H1 (cell line): Measurements from ENCODE around the gene PAGE1. TPM values are rescaled to one million over a fixed set of nuclear protein-coding genes. Genes with fewer than 3 reads are reported as not detected.
"Not testable (repeated sequence)": the region's sequence is repeated elsewhere in the genome, so short reads cannot be mapped to it uniquely, and the experiment has no call there.

Experiments used
- CTCF ChIA-PET: fragments of 300-600 bp; sonication (Branson Sonifier 250); formaldehyde crosslinking; loops from one replicate; lab custom pipeline; 2021; ENCODE audit not compliant: partially characterized antibody; lab: Charles Lee
- POLR2A ChIA-PET: fragments of 300-600 bp; sonication (Branson Sonifier 250); formaldehyde crosslinking; loops from one replicate; lab custom pipeline; 2021; ENCODE audit warnings: inconsistent platforms; ENCODE audit not compliant: partially characterized antibody; lab: Charles Lee
- DNase-seq, 2 experiments: peaks; one replicate each; pipeline versions ENCODE4 v3.0.0 to v3.0.0-alpha.2; 2010 to 2022; ENCODE audit warnings: low spot score in 2 of 2, low read depth in 1 of 2, mixed read lengths in 1 of 2
- FAIRE-seq: peaks from 2 replicates; lab custom pipeline; 2011; peaks lifted over from hg19 to GRCh38; lab: Jason Lieb, UNC
- H2AFZ ChIP-seq: 2 replicates; pipeline ENCODE4 v1.8.1; 2012; ENCODE audit warnings: low read length, inconsistent platforms
- H2AK5ac ChIP-seq: 2 replicates; pipeline ENCODE4 v1.6.1; 2013; ENCODE audit warnings: low read depth, low read length
- H2BK120ac ChIP-seq: replicated peaks from 2 replicates; pipeline ENCODE3; 2013; ENCODE audit warnings: low read depth, low read length, inconsistent platforms
- H2BK12ac ChIP-seq: 2 replicates; pipeline ENCODE4 v1.6.1; 2013; ENCODE audit warnings: low read depth, low read length
- H2BK15ac ChIP-seq: 2 replicates; pipeline ENCODE4 v1.6.1; 2013; ENCODE audit warnings: low read length
- H2BK20ac ChIP-seq: 2 replicates; pipeline ENCODE4 v1.6.1; 2013; ENCODE audit warnings: low read length
- H2BK5ac ChIP-seq: 2 replicates; pipeline ENCODE4 v1.6.1; 2013; ENCODE audit warnings: low read depth, low read length
- H3K14ac ChIP-seq: 2 replicates; pipeline ENCODE4 v1.6.1; 2013; ENCODE audit warnings: inconsistent platforms; ENCODE audit not compliant: insufficient read length
- H3K18ac ChIP-seq: 2 replicates; pipeline ENCODE4 v1.6.1; 2013; ENCODE audit warnings: low read length; ENCODE audit errors: extremely low read depth
- H3K23ac ChIP-seq: 2 replicates; pipeline ENCODE4 v1.6.1; 2013; ENCODE audit warnings: inconsistent platforms; ENCODE audit not compliant: insufficient read length
- H3K23me2 ChIP-seq: 2 replicates; pipeline ENCODE4 v1.6.1; 2013; ENCODE audit warnings: low read depth, low read length
- H3K27ac ChIP-seq: 2 replicates; pipeline ENCODE4 v1.6.1; 2011; ENCODE audit warnings: low read depth, low read length, inconsistent platforms
- H3K27me3 ChIP-seq, 4 experiments: replicated peaks in 1 of 4; 1 replicate in 1 of 4; 2 replicates in 3 of 4; pipeline versions ENCODE4 v1.6.1 to v1.8.1; 2011 to 2013; ENCODE audit warnings: low read length in 3 of 4, mild to moderate bottlenecking in 3 of 4, inconsistent platforms in 2 of 4, mixed read lengths in 2 of 4, moderate library complexity in 1 of 4; ENCODE audit not compliant: control insufficient read depth in 3 of 4, insufficient read depth in 3 of 4; ENCODE audit errors: extremely low read depth in 1 of 4
- H3K36me3 ChIP-seq, 4 experiments: 2 replicates each; pipeline versions ENCODE4 v1.6.1 to v1.8.1; 2011 to 2013; ENCODE audit warnings: mild to moderate bottlenecking in 4 of 4, low read length in 3 of 4, moderate library complexity in 2 of 4, control low read depth in 1 of 4, inconsistent platforms in 1 of 4; ENCODE audit not compliant: insufficient read depth in 4 of 4, control insufficient read depth in 2 of 4
- H3K4ac ChIP-seq: replicated peaks from 2 replicates; pipeline ENCODE3; 2013; ENCODE audit warnings: low read length, low read depth, mixed read lengths, inconsistent platforms; ENCODE audit not compliant: insufficient read length
- H3K4me1 ChIP-seq, 4 experiments: replicated peaks in 1 of 4; 1 replicate in 1 of 4; 2 replicates in 3 of 4; pipeline versions ENCODE4 v1.6.1 to v1.8.1; 2011 to 2013; ENCODE audit warnings: low read length in 3 of 4, inconsistent platforms in 2 of 4, mixed read lengths in 1 of 4; ENCODE audit not compliant: insufficient read depth in 4 of 4, control insufficient read depth in 3 of 4
- H3K4me2 ChIP-seq, 2 experiments: 2 replicates each; pipeline versions ENCODE4 v1.6.1 to v1.8.1; 2011 to 2013; ENCODE audit warnings: low read depth in 2 of 2, low read length in 2 of 2, control low read depth in 1 of 2, inconsistent platforms in 1 of 2, mild to moderate bottlenecking in 1 of 2; ENCODE audit not compliant: insufficient read depth in 1 of 2
- H3K4me3 ChIP-seq, 4 experiments: fragments of 200-600, 300-600 bp in 1 of 4; sonication (generic), shearing (Covaris generic), sonication (Bioruptor Twin) in 1 of 4; 2 replicates each; pipeline versions ENCODE4 v1.5.1 to v1.8.1; 2011 to 2016; ENCODE audit warnings: low read length in 4 of 4, low read depth in 3 of 4, control low read depth in 2 of 4, inconsistent platforms in 2 of 4, mild to moderate bottlenecking in 2 of 4, mixed read lengths in 1 of 4, moderate library complexity in 1 of 4; ENCODE audit not compliant: insufficient read depth in 2 of 4; ENCODE audit errors: extremely low read depth in 1 of 4
- H3K56ac ChIP-seq: replicated peaks from 2 replicates; pipeline ENCODE3; 2013; ENCODE audit warnings: low read depth, mild to moderate bottlenecking, mixed read lengths, low read length, inconsistent platforms; ENCODE audit not compliant: insufficient read length
- H3K79me1 ChIP-seq: 2 replicates; pipeline ENCODE4 v1.6.1; 2013; ENCODE audit warnings: low read depth, low read length, control low read depth
- H3K79me2 ChIP-seq, 2 experiments: 2 replicates each; pipeline versions ENCODE4 v1.6.1 to v1.8.1; 2012 to 2013; ENCODE audit warnings: low read length in 2 of 2, mild to moderate bottlenecking in 2 of 2, inconsistent platforms in 1 of 2; ENCODE audit not compliant: insufficient read depth in 2 of 2, control insufficient read depth in 1 of 2
- H3K9ac ChIP-seq, 4 experiments: replicated peaks in 1 of 4; 1 replicate in 1 of 4; 2 replicates in 3 of 4; pipeline versions ENCODE4 v1.6.1 to v1.8.1; 2011 to 2013; ENCODE audit warnings: low read depth in 3 of 4, low read length in 3 of 4, control low read depth in 2 of 4, mild to moderate bottlenecking in 2 of 4, moderate library complexity in 2 of 4, inconsistent platforms in 1 of 4; ENCODE audit errors: extremely low read depth in 1 of 4
- H3K9me3 ChIP-seq, 2 experiments: 2 replicates each; pipeline versions ENCODE4 v1.6.1 to v1.8.1; 2012 to 2013; ENCODE audit warnings: mild to moderate bottlenecking in 2 of 2, moderate library complexity in 2 of 2, control low read depth in 1 of 2, inconsistent platforms in 1 of 2, low read depth in 1 of 2, low read length in 1 of 2, mixed read lengths in 1 of 2; ENCODE audit not compliant: insufficient read depth in 2 of 2
- H4K20me1 ChIP-seq, 2 experiments: replicated peaks in 1 of 2; 2 replicates each; pipeline versions ENCODE3 to v1.8.1; 2011 to 2013; ENCODE audit warnings: inconsistent platforms in 2 of 2, low read length in 2 of 2, mild to moderate bottlenecking in 1 of 2; ENCODE audit not compliant: insufficient read depth in 2 of 2, control insufficient read depth in 1 of 2
- H4K5ac ChIP-seq: 2 replicates; pipeline ENCODE4 v1.6.1; 2013; ENCODE audit warnings: low read length, low read depth, mixed read lengths, inconsistent platforms; ENCODE audit not compliant: insufficient read length
- H4K8ac ChIP-seq: 2 replicates; pipeline ENCODE4 v1.8.0; 2013; ENCODE audit warnings: mild to moderate bottlenecking, moderate library complexity, low read length, inconsistent platforms; ENCODE audit not compliant: insufficient read depth; ENCODE audit errors: extremely low read depth
- H4K91ac ChIP-seq: replicated peaks from 2 replicates; pipeline ENCODE3; 2013; ENCODE audit warnings: low read length, mixed read lengths, inconsistent platforms; ENCODE audit not compliant: insufficient read length
- WGBS, 2 experiments: shearing (Covaris generic) in 1 of 2; methylation state at CpG; one replicate each; pipeline versions ENCODE4 v1.1.6 to v1.1.7; 2013 to 2015; ENCODE audit warnings: low lambda C conversion rate in 2 of 2, mixed read lengths in 2 of 2, inconsistent platforms in 1 of 2, low coverage in 1 of 2, missing lambda C conversion rate in 1 of 2; ENCODE audit not compliant: insufficient replicate concordance in 2 of 2, insufficient coverage in 1 of 2, insufficient read length in 1 of 2; ENCODE audit errors: extremely low coverage in 1 of 2, missing lambda C conversion rate in 1 of 2; 5-methylcytosine and 5-hydroxymethylcytosine counted together
- polyA plus RNA-seq, 7 experiments: library from polyadenylated mRNA; depleted of rRNA in 3 of 7; stranded (reverse) in 5 of 7; unstranded in 2 of 7; fragments of >200 nt in 5 of 7; fragments of 200-250 nt in 2 of 7; gene quantifications; 1 replicate in 5 of 7; 2 replicates in 1 of 7; 4 replicates in 1 of 7; pipeline versions ENCODE4 v1.2.1 to v1.2.3, GENCODE V29; 2011 to 2013; ENCODE audit warnings: missing spikeins in 2 of 7, mixed read lengths in 2 of 7
- total RNA-seq: library from RNA; stranded (reverse); fragmentation: NEBNext Ultra II Directional; extraction: Animal tissue kit (Norgen Biotek cat#: 25700); gene quantifications from 2 replicates; pipeline ENCODE4 v1.2.1, GENCODE V29; 2021

PAGE1 gene
- total and polyA plus RNA-seq, 2 of the 8 experiments (the other 6 are each of a cell fraction or from before 2014, with no cell fraction given) = not detected

GRCh38 chrX:49720106-49720505 lies 24.3 kb upstream of the PAGE1 start:
- H3K18ac ChIP-seq, H3K27me3 ChIP-seq, H2AFZ ChIP-seq, POLR2A ChIA-PET, H3K4me1 ChIP-seq, H3K79me2 ChIP-seq, H2BK5ac ChIP-seq, H4K91ac ChIP-seq, H2BK20ac ChIP-seq, H2BK120ac ChIP-seq, H3K27ac ChIP-seq, H3K14ac ChIP-seq, DNase-seq, H3K23me2 ChIP-seq, H3K36me3 ChIP-seq, FAIRE-seq, H4K5ac ChIP-seq, H2AK5ac ChIP-seq, H2BK15ac ChIP-seq, H3K9me3 ChIP-seq, H4K20me1 ChIP-seq, H2BK12ac ChIP-seq, H3K56ac ChIP-seq, H3K4ac ChIP-seq, H3K9ac ChIP-seq, H4K8ac ChIP-seq, H3K79me1 ChIP-seq, H3K23ac ChIP-seq: not testable (repeated sequence)
- Histone ChIP-seq H3K4me3 (0 out of 8 replicates have a peak overlapping the region, but pooled peaks of 1 of the 4 experiments have one; percentile 9), H3K4me2 (peak overlapping the region in 1 of 2 experiments; percentile 28; a peak in 2 of 4 replicates)
- CTCF ChIA-PET = interaction anchor here (0.9 kb wide), 1 partner anchor 118 kb away, joined by 3 read pairs; no protein-coding TSS in a partner anchor
- 33% methylated on average over 1 of the region's 2 CpGs; no CpG with 5 or more reads in 1 of the 2 experiments for whole genome bisulfite sequencing, 2 experiments
